22Rv1 (cell line): Measurements from ENCODE around the gene ARHGAP42.

Source experiments
- H3K27ac ChIP-seq: fragments of 450-650 bp; 2 replicates; pipeline ENCODE4 v1.5.1; 2017
- ZFX ChIP-seq: fragments of 450-650 bp; IDR thresholded peaks from 2 replicates; pipeline ENCODE4 v1.6.1; 2017; ENCODE audit warnings: antibody characterized with exemption, borderline replicate concordance
- TF ChIP-seq, protein P1 (sequence below): fragments of 450-650 bp; IDR thresholded peaks from 2 replicates; pipeline ENCODE4 v1.5.1; 2017; ENCODE audit warnings: mild to moderate bottlenecking

The ARHGAP42 gene

DNA sequence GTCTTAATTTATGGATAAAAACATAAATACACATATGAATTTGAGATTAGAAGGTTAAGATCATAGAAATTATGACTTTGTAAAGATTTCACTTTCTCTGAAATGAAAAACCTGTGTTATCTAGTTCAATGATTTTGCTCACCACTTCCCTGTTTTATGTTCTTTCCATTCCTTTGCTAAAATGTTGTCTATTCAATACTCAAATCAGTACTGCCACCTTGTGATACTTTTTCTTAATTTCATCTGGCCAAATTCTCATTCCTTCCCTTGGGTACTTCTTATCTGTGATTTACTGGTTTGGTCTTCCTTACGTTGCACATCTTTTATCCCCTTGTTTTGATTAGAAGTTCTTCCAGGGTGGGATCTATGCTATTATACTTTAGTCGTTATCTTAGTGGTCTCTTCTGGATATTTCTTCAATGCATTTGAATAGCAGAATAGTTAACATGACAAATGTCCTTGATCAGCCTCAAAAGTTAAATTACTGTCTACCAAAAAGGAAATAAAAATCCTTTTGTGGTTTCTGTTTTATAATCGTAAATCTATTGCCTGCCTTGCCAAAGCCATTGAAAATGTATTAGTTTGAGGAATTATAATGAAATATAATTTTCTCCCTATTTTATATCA lies 245.5 kb downstream of the ARHGAP42 start:
- TF ChIP-seq ZFX = no peak
- TF ChIP-seq, protein P1, sequence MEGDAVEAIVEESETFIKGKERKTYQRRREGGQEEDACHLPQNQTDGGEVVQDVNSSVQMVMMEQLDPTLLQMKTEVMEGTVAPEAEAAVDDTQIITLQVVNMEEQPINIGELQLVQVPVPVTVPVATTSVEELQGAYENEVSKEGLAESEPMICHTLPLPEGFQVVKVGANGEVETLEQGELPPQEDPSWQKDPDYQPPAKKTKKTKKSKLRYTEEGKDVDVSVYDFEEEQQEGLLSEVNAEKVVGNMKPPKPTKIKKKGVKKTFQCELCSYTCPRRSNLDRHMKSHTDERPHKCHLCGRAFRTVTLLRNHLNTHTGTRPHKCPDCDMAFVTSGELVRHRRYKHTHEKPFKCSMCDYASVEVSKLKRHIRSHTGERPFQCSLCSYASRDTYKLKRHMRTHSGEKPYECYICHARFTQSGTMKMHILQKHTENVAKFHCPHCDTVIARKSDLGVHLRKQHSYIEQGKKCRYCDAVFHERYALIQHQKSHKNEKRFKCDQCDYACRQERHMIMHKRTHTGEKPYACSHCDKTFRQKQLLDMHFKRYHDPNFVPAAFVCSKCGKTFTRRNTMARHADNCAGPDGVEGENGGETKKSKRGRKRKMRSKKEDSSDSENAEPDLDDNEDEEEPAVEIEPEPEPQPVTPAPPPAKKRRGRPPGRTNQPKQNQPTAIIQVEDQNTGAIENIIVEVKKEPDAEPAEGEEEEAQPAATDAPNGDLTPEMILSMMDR = peak; percentile 75
- H3K27ac ChIP-seq = no peak overlapping the region

DNA sequence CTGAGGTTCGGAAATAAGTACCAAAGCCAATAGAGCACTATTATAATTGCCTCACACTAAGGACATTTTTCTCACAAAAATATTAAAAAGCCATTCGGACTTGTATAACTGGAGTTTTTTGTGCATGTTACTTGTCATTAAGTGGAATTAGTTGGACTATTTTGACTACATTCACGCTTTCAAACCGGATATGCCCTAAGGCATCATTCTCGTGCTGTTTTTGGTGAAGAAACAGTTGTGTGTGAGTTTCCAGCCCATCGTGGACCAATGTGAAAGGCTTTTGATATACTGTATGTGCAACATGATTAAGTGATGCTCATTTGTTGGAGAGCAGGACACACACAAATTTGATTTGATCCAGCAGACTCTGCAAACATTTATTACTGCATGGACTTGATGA lies 249.7 kb downstream of the ARHGAP42 start:
- H3K27ac ChIP-seq = no peak overlapping the region
- no peak for TF ChIP-seq ZFX
- TF ChIP-seq, protein P1 = no peak

DNA sequence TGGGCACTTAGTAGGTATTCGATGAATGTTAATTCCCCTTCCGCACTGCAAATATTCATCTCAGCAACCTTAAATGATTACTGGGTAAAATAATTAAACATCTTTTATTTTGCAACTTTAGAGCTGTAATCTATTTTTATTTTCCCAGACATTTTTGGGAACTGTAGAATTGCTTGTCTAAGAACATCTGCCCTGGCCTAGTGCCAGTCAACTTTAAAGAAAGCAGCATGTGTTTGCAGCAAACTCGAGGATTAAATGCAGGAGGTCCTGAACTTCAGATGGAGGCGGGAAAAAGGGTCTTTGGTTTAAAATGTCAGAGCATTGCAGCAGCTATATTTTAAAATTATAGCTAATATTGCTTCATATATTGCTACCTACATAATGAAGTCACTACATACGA lies 252.5 kb downstream of the ARHGAP42 start:
- no peak for TF ChIP-seq ZFX
- TF ChIP-seq, protein P1 = no peak
- H3K27ac ChIP-seq = no peak overlapping the region

DNA sequence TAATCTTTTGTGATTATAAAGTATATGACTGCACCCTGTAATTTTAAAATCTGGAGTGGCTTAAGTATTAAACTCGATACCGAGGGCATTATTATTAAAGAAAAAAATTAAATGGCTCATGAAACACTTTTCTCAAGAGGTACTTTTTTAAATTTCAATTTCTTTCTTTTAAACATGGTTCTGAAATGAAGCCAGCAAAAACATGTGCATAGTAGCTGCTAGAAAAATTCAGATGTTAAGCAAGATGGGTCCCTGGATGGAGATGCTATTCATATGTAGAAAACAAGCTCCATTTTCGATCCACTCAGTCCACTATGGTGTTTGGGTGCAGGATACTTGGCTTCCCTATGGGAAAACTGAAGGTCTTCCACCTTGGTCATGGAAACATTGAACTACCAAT lies 253.0 kb downstream of the ARHGAP42 start:
- TF ChIP-seq, protein P1 = no peak
- no peak for TF ChIP-seq ZFX
- no peak overlapping the region for H3K27ac ChIP-seq

DNA sequence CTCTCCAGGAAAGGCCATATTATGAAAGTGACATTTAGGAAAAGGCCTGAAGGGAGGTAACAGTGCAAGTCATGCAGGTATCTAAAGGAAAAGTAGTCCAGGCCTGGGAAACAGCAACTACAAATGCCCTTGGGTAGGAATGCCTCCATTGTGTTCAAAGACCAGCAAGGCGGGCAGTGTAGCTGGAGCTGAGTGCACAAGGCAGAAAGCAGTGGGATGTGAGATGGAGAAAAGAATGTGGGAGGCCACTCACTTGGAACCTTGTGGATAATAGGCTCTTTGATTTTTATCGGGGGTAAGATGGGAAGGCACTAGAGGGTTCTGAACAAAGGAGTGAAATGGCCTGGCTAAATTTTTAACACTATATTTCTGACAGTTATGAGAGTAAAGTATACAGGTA lies 253.9 kb downstream of the ARHGAP42 start:
- TF ChIP-seq, protein P1 = no peak
- TF ChIP-seq ZFX = no peak
- no peak overlapping the region for H3K27ac ChIP-seq

DNA sequence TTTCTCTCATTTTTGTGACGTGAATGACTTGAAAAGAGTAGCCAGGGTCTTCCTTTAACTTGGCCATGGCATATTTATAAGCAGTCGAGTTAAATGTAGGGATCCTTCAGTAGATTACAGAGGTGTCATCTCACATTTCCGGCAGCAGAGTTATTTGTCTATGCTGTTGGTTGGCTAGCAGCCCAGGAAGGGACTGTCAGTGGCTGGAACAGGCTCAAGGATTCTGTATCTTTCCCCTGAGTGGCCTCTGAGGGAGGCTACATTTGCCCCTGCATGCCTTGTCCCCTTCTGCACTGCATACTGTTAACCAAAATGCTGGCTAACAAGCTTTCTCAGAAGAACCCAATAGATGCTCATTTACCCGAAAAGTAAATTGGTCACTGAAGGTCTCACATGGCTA lies 254.9 kb downstream of the ARHGAP42 start:
- no peak overlapping the region for H3K27ac ChIP-seq
- TF ChIP-seq, protein P1 = no peak

DNA sequence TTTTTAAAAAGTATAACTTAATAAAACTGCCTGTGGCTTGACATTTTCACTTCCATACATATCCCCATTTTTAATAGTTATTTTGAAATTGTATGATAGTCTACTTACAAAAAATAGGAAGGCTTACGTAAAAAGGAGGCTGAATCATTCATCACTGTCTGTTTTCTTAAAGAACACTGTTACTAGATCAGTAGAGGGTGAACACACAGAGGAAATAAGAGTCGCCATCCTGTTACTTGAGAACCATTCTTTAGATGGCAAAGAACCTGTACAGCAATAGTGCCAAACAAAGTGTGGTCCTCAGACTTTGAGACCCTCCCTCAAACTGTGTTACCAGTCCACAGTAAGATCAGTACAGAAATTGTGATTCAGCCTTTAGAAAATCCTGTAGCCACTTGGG lies 261.8 kb downstream of the ARHGAP42 start:
- no peak overlapping the region for H3K27ac ChIP-seq

More for the DNA sequence above, 261.8 kb downstream of the ARHGAP42 start:
- TF ChIP-seq, protein P1 = no peak
- TF ChIP-seq ZFX = no peak
